GM10266 (cell line): ENCODE data around the gene TMEM201.
A peak's percentile ranks its signal among the peaks of the same experiment; 100 is the strongest.

Experiments used
- DNase-seq: peaks from one replicate; pipeline ENCODE4 v3.0.0; 2012; ENCODE audit errors: extremely low spot score
- CTCF ChIP-seq: IDR thresholded peaks from 2 replicates; pipeline ENCODE4 v1.5.1; 2012; ENCODE audit warnings: mild to moderate bottlenecking, low read depth; ENCODE audit not compliant: control insufficient read depth, insufficient read depth; ENCODE audit errors: missing control alignments

The TMEM201 gene

GRCh38 chr1:9651565-9652378 lies 63.1 kb downstream of the TMEM201 start, which contains the start of gene PIK3CD:
Gene PIK3CD, plus strand, starts transcription at chr1:9651731. Its CDS starts 58,725 bp downstream, at chr1:9710456.
- TF ChIP-seq CTCF = no peak
- DNase-seq = peak; percentile 64

GRCh38 chr1:9652379-9653209 lies 63.9 kb downstream of the TMEM201 start:
- DNase-seq = peak; percentile 63
- TF ChIP-seq CTCF = peak; percentile 26

GRCh38 chr1:9653210-9653490 lies 64.4 kb downstream of the TMEM201 start:
- no peak for DNase-seq
- no peak for TF ChIP-seq CTCF

GRCh38 chr1:9653491-9654050 lies 64.9 kb downstream of the TMEM201 start:
- peak; percentile 47 for DNase-seq
- no peak for TF ChIP-seq CTCF

GRCh38 chr1:9654051-9654833 lies 65.5 kb downstream of the TMEM201 start:
- TF ChIP-seq CTCF = no peak
- DNase-seq = peak; percentile 57

- TF ChIP-seq CTCF = no peak
- DNase-seq = peak; percentile 59
These were observed 66.4 kb downstream of the TMEM201 start for GRCh38 chr1:9654834-9655723.
